Right kidney (tissue), 1 donor: ENCODE measurements around the gene SUMF2.
A peak's percentile ranks its signal among the peaks of the same experiment; 100 is the strongest.
"Not testable (repeated sequence)": the region's sequence is repeated elsewhere in the genome, so short reads cannot be mapped to it uniquely, and the experiment has no call there.

ENCODE experiments used
- DNase-seq: peaks from one replicate; pipeline ENCODE4 v3.0.0-alpha.2; 2016

SUMF2 gene

DNA sequence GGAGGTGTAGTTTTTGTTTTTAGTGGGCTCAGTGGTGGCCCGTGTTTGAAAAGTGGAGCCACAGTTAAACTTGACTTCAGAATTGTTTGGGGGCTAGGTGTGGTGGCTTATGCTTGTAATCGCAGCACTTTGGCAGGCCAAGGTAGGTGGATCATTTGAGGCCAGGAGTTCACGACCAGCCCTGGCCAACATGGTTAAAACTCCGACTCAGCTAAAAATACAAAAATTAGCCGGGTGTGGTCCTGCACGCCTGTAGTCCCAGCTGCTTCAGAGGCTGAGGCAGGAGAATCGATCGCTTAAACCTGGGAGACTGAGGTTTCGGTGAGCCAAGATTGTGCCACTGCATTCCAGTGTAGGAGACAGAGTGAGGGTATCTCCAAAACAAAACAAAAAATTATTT is 10.7 kb upstream of the SUMF2 start:
- DNase-seq = no peak

DNA sequence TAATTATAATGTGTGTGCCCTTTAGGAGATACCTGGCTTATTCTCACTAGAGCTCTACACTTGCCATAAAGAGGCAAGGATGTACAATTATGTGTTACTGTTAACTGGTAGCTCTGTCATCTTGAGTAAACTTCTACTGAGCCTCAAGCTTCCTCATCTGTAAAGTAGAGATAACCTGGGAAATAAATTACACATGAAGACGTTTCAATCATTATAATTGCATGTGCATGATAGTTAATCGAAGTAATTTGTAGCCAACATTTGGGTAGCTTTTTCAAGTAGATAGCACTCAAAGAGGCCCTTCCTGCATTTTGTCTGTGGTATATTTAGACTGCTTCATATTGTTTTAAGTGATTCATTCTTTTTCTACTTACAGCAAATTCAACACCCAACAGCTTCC is 10.1 kb upstream of the SUMF2 start:
- DNase-seq = no peak

DNA sequence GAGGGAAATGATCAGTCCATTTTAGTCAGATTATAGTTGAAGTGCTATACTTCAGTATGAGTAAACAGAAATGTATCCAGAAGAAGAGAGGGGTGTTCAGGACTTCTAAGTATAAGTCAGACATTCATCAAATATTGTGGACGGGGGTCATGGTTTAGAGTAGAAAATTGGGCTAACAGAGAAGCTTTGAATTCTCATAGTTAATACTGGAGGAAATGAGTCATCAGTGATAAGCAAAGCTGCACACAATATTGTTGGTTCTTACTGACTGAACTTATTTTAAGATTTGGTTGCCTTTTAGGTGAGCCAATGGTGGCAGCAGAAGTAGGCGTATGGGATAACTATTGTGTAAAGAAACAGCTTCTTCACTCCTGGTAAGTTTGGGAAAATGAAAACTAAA is 1.7 kb upstream of the SUMF2 start:
- DNase-seq = no peak

DNA sequence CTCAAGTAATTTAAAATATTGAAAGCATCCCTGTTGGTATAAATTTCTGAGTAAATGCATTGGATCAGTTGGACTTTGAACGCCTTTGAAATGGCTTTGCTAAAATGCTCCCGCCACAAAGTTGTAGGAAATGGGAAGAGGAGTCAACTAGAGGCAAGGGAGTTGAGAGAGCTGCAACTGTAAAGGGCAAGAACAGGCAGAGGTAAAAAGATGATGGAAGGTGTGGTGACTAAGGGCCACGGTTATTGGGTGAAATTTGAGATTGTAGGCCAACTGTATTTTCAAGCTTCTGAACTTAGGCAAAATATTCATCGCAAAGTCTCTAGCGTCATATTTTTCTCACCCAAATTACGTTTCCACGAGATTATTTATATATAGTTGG is 595 bp upstream of the SUMF2 start:
- no peak for DNase-seq

DNA sequence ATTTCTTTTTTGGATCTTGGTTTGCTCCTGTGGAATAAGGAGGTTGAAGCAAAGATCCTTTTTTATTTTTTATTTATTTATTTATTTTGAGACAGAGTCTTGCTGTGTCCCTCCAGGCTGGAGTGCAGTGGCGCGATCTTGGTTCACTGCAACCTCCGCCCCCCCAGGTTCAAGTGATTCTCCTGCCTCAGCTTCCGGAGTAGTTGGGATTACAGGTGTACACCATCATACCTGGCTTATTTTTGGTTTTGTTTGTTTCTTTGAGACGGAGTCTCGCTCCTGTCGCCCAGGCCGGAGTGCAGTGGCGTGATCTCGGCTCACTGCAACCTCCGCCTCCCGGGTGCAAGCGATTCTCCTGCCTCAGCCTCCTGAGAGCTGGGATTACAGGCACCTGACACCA is 2.3 kb downstream of the SUMF2 start:
- not testable (repeated sequence) for DNase-seq

DNA sequence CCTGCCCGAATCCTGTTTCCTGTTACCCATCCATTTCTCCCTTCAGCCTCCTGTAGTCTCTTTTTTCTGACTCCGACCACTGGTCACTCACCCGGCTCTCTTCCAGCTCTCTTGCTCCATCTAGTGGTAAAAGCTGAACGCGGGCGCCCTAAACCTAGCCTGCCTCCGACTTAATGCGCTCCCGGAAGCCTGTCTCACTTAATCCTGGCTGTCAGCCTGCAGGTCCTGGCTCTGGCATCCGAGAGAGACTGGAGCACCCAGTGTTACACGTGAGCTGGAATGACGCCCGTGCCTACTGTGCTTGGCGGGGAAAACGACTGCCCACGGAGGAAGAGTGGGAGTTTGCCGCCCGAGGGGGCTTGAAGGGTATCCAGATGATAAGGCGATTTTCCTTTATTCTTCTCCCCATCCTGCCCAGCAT is 10.3 kb downstream of the SUMF2 start:
- DNase-seq = peak; percentile 74

DNA sequence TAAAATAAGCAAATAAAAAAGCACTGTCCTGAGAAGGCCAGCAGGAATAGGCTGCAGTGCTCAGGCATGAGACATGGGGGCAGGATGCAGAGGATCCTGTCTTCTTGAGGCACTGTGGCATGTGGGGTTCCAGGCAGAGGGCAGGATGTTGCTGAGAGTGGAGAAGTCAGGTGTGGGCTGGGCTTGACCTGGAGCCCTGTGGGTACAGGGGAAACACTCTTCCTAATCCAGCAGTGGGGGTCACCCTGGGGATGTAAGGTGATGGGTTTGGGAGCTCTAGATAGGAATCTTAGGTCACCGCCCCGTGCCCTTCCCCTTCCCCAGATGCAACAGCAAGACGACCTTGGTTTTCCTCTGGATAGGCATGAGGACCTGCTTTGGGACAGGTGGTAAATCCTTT is 13.6 kb downstream of the SUMF2 start:
- no peak for DNase-seq

DNA sequence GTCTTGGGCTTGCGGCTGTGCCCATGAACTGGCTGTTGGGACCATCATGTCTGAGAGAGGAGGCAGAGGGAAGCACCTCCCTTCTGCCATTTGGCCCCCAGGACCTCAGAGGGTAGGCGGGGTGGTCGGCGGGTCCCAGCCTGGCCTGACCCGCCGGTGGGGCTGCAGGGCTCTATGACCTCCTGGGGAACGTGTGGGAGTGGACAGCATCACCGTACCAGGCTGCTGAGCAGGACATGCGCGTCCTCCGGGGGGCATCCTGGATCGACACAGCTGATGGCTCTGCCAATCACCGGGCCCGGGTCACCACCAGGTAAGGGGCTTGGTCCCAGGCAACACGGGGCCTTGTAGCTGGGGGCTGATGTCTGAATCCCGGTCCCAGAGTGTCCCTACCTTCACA is 14.1 kb downstream of the SUMF2 start:
- DNase-seq = no peak

DNA sequence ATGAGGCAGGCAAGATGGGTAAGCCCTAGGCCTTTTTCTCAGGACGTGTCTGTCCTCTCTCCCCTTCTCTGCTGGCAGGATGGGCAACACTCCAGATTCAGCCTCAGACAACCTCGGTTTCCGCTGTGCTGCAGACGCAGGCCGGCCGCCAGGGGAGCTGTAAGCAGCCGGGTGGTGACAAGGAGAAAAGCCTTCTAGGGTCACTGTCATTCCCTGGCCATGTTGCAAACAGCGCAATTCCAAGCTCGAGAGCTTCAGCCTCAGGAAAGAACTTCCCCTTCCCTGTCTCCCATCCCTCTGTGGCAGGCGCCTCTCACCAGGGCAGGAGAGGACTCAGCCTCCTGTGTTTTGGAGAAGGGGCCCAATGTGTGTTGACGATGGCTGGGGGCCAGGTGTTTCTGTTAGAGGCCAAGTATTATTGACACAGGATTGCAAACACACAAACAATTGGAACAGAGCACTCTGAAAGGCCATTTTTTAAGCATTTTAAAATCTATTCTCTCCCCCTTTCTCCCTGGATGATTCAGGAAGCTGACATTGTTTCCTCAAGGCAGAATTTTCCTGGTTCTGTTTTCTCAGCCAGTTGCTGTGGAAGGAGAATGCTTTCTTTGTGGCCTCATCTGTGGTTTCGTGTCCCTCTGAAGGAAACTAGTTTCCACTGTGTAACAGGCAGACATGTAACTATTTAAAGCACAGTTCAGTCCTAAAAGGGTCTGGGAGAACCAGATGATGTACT is 15.5 kb downstream of the SUMF2 start:
- no peak for DNase-seq

DNA sequence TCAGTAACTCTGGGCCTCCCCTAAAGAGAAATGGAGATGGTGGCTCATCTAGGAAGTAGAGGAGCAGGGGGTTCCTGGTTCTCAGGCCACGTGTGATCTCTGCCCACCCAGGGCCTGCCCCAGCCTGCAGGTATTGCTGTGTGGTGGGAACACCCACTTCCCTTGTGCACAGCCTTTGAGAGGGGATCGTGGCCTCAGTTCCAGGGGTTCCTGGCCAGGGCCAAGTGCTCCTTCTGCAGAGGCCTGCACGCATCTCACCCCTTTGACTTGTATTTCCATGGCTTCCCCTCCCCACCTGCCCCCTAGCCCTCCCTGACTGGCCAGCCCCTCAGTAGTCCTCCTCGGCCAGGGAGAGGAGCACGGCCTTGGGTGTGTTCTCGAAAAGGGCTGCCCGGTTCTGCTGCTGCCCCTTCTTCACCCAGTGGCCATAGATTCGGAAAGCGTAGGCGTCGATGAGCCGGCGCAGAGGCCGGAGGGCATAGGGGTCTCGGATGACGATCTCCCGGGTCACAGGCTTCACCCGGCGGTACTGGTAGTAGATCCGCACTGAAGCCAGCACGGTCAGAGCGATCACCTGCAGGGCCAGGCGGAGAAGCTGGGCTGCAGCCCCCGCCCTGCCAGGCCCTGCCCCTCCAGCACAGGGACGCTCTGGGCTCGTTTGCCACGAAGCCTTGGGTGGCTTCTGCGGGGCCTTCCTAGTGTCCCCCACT is 16.8 kb downstream of the SUMF2 start:
- not testable (repeated sequence) for DNase-seq

DNA sequence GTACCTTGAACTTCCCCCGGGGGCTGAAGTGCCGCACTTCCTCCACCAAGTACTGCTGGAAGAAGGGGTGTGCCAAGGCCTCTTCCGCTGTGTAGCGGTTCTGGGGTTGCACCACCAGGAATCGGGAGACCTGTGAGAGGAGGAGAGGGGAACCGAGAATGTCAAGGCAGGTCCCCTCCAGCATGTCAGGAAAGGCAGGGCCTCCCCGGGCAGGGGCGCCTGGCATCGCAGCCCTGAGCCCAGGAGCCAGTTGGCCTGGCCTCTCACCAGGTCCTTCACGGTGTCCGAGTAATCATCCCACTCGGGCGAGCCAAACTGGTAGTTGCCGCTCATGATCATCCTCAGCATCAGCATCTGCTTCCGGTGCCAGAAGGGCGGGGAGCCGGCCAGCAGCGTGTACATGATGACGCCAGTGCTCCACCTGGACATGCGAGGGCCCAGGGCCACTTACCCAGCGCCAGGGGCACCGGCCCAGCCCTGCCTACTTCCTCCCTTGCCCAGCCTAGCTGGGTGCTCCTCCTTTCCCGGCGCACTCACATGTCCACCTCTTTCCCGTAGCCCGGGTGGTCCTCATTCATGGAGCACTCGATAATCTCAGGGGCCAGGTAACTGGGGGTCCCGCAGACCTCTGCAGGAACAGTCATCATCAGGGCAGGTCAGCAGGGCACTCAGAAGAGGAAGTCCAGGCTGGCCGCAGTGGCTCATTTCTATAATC is 17.7 kb downstream of the SUMF2 start:
- no peak for DNase-seq

DNA sequence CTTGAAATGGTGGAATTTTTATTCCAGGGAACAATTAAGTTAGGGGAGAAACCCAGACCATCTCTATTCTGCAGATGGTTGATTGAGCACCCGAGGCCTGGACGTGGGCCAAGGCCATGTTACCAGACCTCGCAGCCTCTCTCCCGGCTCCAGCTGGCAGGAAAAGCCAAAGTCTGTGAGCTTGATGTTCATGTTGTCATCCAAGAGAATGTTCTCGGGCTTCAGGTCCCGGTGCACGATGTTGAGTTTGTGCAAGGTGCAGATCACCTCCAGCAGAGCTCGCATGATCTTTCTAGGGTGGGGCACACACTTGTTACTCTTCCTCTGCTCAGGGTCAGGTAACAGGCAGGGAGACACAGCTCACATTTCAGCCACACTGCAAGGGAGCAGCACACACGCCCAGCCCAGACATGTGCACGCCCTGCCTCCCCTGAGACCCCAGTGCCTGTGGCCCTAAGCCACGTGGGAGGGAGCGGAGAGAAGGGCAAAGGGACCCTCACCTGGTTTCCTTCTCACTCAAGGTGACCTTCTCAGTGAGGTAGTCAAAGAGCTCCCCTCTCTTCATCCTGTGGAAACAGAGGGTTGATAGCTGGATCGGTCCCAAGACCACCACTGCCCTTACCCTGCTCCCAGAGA is 19.2 kb downstream of the SUMF2 start:
- no peak for DNase-seq

DNA sequence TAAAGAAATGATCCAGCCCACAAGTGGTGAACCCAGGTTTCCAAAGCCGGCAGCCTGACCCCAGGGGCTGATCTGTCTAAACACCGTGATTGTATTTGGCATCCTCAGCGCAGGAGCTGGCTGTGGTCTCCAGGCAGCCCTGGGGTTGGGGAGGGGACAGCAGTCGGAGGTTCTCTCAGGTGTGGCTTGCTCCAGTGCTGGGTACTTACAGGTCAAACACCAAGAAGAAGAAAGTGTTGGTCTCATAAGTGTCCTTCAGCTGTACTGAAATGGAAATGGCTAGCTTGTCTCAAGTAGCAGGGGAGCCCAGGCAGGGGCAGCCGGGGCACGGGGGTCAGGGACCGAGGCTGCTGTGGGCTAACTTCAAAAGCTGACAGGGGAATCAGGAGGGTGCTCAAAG is 22.7 kb downstream of the SUMF2 start:
- DNase-seq = no peak

DNA sequence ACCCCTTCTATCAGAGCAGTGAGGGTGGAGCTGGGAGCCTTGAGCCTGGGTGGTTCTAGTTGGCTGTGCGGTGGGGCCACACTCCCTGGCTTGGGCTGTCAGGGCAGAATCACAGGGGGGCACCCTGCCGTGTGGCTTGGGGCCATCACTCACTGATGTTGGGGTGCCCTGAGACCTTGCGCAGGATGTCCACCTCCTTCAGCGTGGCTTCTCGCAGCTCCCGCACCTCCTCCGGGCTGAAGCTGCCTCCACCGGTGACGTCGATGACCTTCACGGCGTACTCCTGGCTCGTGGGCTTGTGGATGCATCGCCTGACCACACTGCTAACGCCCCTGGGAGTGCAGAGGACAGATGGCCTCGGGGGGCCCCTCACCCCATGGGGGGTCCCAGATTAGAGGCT is 23.4 kb downstream of the SUMF2 start:
- DNase-seq = no peak

DNA sequence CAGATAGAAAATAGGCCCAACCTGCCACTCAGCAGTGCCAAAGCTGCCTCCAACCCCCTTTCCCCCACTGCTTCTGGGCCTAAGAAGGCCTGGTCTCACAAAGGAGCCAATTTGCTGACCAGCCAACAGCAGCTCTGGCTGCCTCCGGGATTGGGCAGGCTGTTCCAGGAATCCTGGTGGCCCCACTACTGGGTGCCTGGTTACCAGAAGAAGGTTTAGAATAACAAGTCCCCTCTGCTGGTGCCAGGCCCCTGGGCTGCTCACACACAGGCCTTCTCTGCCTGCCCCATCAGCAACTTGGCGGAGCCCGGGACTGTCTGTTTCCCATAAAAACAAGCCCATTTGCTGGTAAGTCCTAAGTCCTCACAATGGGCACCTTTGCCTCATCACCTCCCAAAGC is 27.5 kb downstream of the SUMF2 start:
- DNase-seq = no peak

DNA sequence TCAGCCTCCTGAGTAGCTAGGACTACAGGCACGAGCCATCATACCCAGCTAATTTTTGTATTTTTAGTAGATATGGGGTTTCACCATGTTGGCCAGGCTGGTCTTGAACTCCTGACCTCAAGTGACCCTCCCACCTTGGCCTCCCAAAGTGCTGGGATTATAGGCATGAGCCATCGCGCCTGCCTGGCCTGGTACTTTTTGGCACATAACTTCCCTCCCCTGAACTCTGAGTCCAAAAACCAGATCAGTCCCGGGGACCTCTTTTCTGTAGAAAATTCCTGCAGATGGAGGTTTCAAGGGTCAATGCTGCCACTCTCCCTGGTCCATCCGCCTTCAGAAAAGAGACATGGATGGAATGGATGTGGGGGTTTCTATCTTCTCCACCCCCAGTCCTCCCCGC is 28.3 kb downstream of the SUMF2 start:
- not testable (repeated sequence) for DNase-seq

DNA sequence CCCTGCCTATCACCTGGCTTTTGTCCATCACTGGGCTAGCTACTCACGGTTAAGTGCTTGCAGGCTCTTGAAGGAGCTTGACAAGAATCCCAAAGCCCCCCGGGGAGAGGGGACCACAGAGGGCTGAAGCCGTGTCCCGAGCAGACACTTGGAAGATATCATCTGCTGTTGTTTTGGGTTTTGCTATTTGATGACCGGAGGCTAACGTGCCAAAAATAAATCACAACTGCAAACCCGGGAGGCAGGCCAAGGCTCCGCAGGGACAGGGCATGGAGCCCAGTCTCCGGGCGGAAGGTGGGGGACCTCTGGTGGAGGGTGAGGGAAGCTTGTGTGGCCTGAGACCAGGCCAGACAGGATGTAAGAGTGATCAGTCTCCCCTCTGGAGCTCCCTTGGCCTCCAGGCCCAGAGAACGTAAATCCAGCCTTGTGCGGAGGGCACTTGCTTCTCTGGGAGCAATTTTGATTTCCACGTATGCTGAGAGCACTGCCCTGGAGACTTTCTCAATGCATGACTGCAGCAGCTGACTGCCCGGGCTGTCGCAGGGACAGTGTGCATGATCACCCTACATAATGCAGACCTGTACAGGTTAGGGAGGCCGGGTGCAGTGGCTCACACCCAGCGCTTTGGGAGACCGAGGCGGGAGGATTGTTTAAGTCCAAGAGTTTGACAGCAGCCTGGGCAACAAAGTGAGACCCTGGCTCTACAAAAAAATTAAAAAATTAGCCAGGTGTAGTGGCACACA is 28.9 kb downstream of the SUMF2 start, which contains the start of gene PHKG1:
TSS of gene PHKG1 (minus strand) at position 164 of the 743 bp plus-strand sequence. CDS start 4,011 bp downstream, outside the sequence.
- DNase-seq = no peak

DNA sequence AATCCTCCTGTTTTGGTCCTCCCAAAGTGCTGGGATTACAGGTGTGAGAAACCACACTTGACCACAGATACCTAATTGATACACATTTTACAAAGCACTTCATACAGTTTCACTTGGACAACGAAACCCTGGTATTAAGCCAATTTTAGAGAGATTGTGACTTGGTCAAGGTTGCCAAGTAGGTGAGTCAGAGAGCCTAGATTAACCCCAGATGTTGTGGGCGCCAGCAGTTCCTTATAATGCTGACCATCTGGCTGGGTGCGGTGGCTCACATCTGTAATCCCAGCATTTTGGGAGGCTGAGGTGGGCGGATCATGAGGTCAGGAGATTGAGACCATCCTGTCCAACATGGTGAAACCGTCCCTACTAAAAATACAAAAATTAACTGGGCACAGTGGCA is 33.6 kb downstream of the SUMF2 start:
- no peak for DNase-seq

DNA sequence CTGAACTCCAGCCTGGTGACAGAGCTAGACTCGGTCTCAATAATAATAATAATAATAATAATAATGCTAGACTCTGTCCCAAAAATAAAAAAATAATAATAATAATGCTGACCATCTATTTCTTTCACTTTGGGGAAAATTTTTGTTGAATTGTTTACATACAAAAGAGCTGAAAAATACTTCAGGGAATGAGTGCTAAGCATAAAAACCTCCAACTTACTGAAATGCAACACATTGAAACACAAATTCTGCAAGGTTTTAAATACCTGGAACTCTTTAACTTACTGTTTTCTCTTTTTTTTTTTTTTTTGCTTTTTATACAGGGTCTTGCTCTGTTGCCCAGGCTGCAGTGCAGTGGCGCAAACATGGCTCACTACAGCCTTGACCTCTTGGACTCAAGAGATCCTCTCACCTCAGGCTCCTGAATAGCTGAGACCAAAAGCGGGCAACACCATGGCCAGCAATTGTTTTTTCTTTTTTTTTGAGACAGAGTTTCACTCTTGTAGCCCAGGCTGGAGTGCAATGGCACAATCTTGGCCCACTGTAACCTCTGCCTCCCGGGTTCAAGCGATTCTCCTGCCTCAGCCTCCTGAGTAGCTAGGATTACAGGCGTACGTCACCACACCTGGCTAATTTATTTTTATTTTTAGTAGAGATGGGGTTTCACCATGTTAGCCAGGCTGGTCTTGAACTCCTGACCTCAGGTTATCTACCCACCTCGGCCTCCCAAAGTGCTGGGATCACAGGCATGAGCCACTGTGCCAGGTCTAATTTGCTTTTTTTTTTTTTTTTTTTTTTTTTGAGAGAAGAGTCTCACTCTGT is 34.3 kb downstream of the SUMF2 start:
- DNase-seq = not testable (repeated sequence)

DNA sequence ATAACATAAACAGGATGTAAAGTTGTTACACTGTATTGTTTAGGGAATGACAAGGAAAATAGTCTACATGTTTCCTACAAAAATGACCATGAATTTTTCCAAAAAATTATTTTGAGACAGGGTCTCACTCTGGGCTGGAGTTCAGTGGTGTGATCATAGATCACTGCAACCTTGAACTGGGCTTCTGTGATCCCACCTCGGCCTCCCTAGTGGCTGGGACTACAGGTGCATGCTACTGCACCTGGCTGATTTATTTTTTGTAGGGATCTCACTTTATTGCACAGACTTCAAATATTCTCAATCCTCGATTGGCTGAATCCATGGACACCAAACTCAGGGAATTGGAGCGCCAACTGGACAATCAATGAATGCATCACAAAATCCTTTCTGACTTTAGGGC is 35.6 kb downstream of the SUMF2 start:
- DNase-seq = no peak

DNA sequence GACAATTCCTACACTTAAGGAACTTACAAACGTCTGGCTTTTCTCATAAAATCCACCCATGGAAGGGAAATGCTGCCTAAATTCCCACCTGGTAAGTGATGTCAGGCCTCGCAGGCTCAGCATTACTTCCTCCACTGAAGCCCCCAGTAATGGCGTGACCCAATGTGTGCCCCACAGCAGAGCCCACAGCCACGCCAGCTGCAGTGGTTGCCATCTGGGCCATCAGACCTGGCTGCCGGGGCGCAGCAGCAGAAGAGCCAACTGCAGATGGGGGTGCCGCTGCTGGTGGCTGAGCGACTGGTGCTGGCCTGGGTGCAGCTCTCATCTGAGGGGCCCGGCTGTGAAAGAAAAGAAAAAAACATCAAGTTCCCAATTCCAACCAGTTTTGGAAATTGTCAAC is 40.1 kb downstream of the SUMF2 start:
- not testable (repeated sequence) for DNase-seq
